Erythroblast (primary cell): ENCODE data around the gene ENHO.

ENCODE experiments used
- GATA1 ChIP-seq: IDR thresholded peaks from 2 replicates; pipeline ENCODE4 v1.6.1; 2011; ENCODE audit warnings: low read depth, mild to moderate bottlenecking, control low read depth, low read length, moderate library complexity
- POLR2A ChIP-seq: IDR thresholded peaks from 2 replicates; pipeline ENCODE4 v1.6.1; 2011; ENCODE audit warnings: mild to moderate bottlenecking, low read length

DNA sequence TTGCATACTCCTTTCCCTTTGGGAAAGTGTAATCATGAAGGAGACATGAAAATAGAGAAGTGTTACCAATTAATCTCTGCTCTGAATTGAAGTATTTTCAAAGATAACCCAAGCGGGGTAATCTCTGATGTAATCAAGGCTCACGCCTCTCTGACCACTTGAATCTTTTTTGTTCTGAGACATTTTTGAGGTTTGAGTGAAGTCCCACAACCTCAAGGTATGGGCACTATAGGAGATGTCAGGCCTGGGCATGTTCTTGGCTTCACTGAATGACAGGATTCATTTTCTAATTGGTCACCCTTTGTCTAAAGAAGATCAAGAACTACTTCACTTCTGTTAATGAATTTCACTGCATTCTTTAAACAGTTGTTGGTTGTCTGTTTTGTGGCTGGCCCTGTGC lies 23.7 kb downstream of the ENHO start:
- no peak for TF ChIP-seq POLR2A
- TF ChIP-seq GATA1 = no peak
